ENCODE measurements around the gene MSL2.

Gene MSL2

DNA sequence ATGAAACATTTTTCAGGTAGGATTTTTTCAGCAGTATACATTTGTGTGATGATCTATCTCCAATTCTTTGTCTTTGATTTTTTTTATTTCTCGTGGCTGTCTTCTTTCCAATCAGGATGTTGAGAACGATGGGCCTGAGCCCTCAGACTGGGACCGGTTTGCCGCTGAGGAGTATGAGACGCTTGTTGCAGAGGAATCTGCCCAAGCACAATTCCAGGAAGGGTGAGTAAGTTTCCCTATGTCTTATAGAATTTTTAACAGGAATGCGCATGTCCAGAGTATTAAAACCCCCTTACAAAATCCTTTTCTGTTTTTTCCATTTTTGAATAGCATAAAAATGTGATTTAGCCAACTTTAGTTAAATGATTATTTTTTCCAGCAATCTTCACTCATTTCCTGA lies 90.0 kb downstream of the MSL2 start:
- no peak overlapping the region for H3K27ac ChIP-seq
- H3K9me3 ChIP-seq (ENCODE audit: severe bottlenecking), result no peaks in the 10 kb centered on the region
- no peak overlapping the region for H3K4me3 ChIP-seq (ENCODE audit: low read depth, low read length)
- no peaks in the 10 kb centered on the region for H3K36me3 ChIP-seq
- H3K27me3 ChIP-seq (ENCODE audit: insufficient read depth, low read depth, severe bottlenecking), result no peaks in the 10 kb centered on the region
- DNase-seq, result no peak
- TF ChIP-seq, protein P1, sequence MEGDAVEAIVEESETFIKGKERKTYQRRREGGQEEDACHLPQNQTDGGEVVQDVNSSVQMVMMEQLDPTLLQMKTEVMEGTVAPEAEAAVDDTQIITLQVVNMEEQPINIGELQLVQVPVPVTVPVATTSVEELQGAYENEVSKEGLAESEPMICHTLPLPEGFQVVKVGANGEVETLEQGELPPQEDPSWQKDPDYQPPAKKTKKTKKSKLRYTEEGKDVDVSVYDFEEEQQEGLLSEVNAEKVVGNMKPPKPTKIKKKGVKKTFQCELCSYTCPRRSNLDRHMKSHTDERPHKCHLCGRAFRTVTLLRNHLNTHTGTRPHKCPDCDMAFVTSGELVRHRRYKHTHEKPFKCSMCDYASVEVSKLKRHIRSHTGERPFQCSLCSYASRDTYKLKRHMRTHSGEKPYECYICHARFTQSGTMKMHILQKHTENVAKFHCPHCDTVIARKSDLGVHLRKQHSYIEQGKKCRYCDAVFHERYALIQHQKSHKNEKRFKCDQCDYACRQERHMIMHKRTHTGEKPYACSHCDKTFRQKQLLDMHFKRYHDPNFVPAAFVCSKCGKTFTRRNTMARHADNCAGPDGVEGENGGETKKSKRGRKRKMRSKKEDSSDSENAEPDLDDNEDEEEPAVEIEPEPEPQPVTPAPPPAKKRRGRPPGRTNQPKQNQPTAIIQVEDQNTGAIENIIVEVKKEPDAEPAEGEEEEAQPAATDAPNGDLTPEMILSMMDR (IDR thresholded peaks at IDR 0.05; ENCODE audit: low read depth, low read length), result no peak

DNA sequence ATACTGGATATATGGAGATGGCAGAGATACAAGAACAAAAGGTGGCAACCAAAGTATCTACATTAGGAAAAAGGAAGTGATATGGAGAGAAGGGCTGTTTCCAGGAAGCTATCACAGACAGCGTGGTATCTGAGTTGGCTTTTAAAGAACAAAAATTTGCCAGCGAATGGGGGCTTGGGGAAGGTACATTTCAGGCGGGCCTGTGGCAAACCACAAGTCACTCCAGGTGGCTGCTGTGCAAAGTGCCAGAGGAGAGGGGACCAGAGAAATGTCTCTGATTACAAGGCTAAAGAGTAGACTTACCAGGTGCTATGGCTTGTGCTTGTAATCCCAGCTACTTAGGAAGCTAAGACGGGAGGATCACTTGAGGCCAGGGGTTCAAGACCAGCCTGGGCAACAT lies 91.1 kb downstream of the MSL2 start:
- Histone ChIP-seq H3K9me3 (ENCODE audit: severe bottlenecking) (no peaks in the 10 kb centered on the region), H3K27ac (no peak overlapping the region), H3K4me3 (ENCODE audit: low read depth, low read length) (no peak overlapping the region), H3K36me3 (no peaks in the 10 kb centered on the region), H3K27me3 (ENCODE audit: insufficient read depth, low read depth, severe bottlenecking) (no peaks in the 10 kb centered on the region)
- DNase-seq, result no peak
- TF ChIP-seq, protein P1 (IDR thresholded peaks at IDR 0.05; ENCODE audit: low read depth, low read length), result no peak
